AG04450 (cell line): ENCODE results near the gene ITGB7. TPM values are rescaled to one million over a fixed set of nuclear protein-coding genes. Genes with fewer than 3 reads are reported as not detected.
A peak's percentile ranks its signal among the peaks of the same experiment; 100 is the strongest.

Source experiments
- CTCF ChIA-PET: fragments of 300-600, 350-600 bp; formaldehyde crosslinking; extraction: SDS; loops from one replicate; lab custom pipeline; 2022; ENCODE audit warnings: antibody characterized with exemption, inconsistent platforms; lab: Charles Lee
- POLR2A ChIA-PET: fragments of 350-600 bp; formaldehyde crosslinking; extraction: SDS; loops from one replicate; lab custom pipeline; 2021; ENCODE audit warnings: antibody characterized with exemption, inconsistent platforms; lab: Yijun Ruan, JAX
- DNase-seq: peaks from one replicate; pipeline ENCODE4 v3.0.0-alpha.2; 2011; ENCODE audit warnings: low read depth, low spot score
- H3K27ac ChIP-seq: one replicate; pipeline ENCODE4 v1.5.1; 2012; ENCODE audit warnings: low read depth, low read length, control low read depth
- H3K27me3 ChIP-seq: one replicate; pipeline ENCODE4 v1.6.0; 2012; ENCODE audit warnings: low read length; ENCODE audit not compliant: control insufficient read depth, insufficient read depth
- H3K4me3 ChIP-seq: 2 replicates; pipeline ENCODE4 v1.5.1; 2011; ENCODE audit warnings: mild to moderate bottlenecking, low read depth, low read length, control low read depth
- H3K9me3 ChIP-seq: 2 replicates; pipeline ENCODE4 v1.5.1; 2012; ENCODE audit warnings: low read length; ENCODE audit not compliant: control insufficient read depth, insufficient read depth
- CTCF ChIP-seq: IDR thresholded peaks from 2 replicates; pipeline ENCODE4 v1.5.1; 2011; ENCODE audit warnings: low read depth, low read length, control low read depth, inconsistent platforms
- polyA plus RNA-seq: library from polyadenylated mRNA; depleted of rRNA; stranded (reverse); fragments of >200 nt; gene quantifications from 2 replicates; pipeline ENCODE4 v1.2.3, GENCODE V29; 2011

ITGB7 gene
- polyA plus RNA-seq, 1 experiment = 0.15 TPM

- ChIA-PET POLR2A (interaction anchor here (1.4 kb wide), 1 partner anchor 33 kb away, joined by 5 read pairs; no protein-coding TSS in a partner anchor), CTCF (interaction anchor here (0.9 to 1.5 kb wide), 5 partner anchors 10 to 69 kb away, joined by 3 to 4 read pairs (median 3); partner anchors contain the start of gene AAAS)
- DNase-seq = no peak
- Histone ChIP-seq H3K27ac (peak overlapping the region; percentile 68), H3K4me3 (peak overlapping the region; percentile 88), H3K9me3 (no peaks in the 10 kb centered on the region; the same call in 1 of the 2 replicates), H3K27me3 (no peaks in the 10 kb centered on the region)
- TF ChIP-seq CTCF = 0 out of 2 replicates have a peak, but pooled peaks have one; percentile 37
Observed at GRCh38 chr12:53252349-53252916, 45.4 kb upstream of the ITGB7 start.

GRCh38 chr12:53251477-53252348, 44.7 kb upstream of the ITGB7 start:
- CTCF ChIA-PET = interaction anchor here (0.6 to 1.5 kb wide), 5 partner anchors 9 to 226 kb away, joined by 3 to 7 read pairs (median 4); no protein-coding TSS in a partner anchor
- POLR2A ChIA-PET = interaction anchor here (0.7 to 0.9 kb wide), 2 partner anchors 9 to 16 kb away, joined by 3 read pairs; no protein-coding TSS in a partner anchor

GRCh38 chr12:53245286-53245685, 38.2 kb upstream of the ITGB7 start:
- Histone ChIP-seq H3K9me3 (no peaks in the 10 kb centered on the region), H3K4me3 (no peak overlapping the region), H3K27me3 (peaks cover 31% of the 10 kb centered on the region), H3K27ac (no peak overlapping the region)
- DNase-seq = no peak
- POLR2A ChIA-PET = no interaction called here
- TF ChIP-seq CTCF = no peak
- CTCF ChIA-PET = interaction anchor here (0.7 to 1.1 kb wide), 2 partner anchors 32 to 43 kb away, joined by 3 read pairs; no protein-coding TSS in a partner anchor

More at GRCh38 chr12:53251477-53252348, 44.7 kb upstream of the ITGB7 start:
- TF ChIP-seq CTCF = peak; percentile 32; the same call in 1 of the 2 replicates
- DNase-seq = no peak
- Histone ChIP-seq H3K4me3 (peak overlapping the region; percentile 88), H3K27ac (peak overlapping the region; percentile 68), H3K27me3 (peaks cover 2% of the 10 kb centered on the region), H3K9me3 (no peaks in the 10 kb centered on the region; the same call in 1 of the 2 replicates)

GRCh38 chr12:53244337-53244736, 37.3 kb upstream of the ITGB7 start:
- H3K9me3 ChIP-seq = no peaks in the 10 kb centered on the region
- H3K27ac ChIP-seq = no peak overlapping the region
- H3K27me3 ChIP-seq = peaks cover 34% of the 10 kb centered on the region
- TF ChIP-seq CTCF = no peak
- ChIA-PET CTCF (interaction anchor here (0.7 to 1.5 kb wide), 2 partner anchors 31 to 32 kb away, joined by 3 to 4 read pairs; no protein-coding TSS in a partner anchor), POLR2A (no interaction called here)
- H3K4me3 ChIP-seq = no peak overlapping the region
- DNase-seq = no peak
